GM19193 (cell line): ENCODE measurements around the gene HIGD1B.

Source experiments
- POLR2A ChIP-seq: IDR thresholded peaks from 4 replicates; pipeline ENCODE4 v1.6.1; 2011; ENCODE audit not compliant: insufficient read depth, insufficient read length; ENCODE audit errors: extremely low read depth

HIGD1B gene

DNA sequence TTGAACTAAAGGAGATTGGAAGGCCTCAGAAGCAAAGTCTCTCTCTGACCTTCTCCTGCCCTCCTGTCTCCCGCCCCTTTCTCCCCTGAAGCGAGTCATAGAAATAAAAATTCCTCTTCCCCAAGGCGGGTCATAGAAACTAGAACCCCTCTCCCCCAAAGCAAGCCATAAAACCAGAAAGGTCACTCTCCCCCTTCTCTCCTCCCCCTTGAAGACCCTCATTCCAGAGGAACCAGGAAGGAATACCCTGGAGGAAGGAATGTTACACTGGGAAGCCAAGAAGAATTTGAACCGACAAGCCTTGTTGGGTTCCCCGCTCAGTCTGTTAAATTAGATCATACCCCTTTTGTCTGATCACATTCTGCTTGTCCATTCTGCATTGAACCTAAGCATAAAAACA lies 14.9 kb upstream of the HIGD1B start:
- no peak for TF ChIP-seq POLR2A

- no peak for TF ChIP-seq POLR2A
Observed at GRCh38 chr17:44837196-44837595, 10.5 kb upstream of the HIGD1B start.

DNA sequence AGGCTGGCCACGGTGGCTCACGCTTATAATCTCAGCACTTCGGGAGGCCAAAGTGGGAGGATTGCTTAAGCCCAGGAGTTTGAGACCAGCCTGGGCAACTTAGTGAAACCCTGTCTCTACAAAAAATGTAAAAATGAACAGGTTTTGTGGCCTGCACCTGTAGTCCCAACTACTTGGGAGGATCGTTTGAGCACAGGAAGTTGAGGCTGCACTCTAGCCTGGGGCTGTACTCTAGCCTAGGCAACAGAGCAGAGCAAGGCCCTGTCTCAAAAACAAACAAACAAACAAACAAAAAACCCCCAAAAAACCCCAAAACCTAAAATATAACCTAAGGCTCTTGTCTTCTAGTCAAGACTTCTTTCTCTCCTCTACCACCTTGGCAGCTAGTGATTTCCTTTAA lies 7.4 kb upstream of the HIGD1B start:
- no peak for TF ChIP-seq POLR2A

DNA sequence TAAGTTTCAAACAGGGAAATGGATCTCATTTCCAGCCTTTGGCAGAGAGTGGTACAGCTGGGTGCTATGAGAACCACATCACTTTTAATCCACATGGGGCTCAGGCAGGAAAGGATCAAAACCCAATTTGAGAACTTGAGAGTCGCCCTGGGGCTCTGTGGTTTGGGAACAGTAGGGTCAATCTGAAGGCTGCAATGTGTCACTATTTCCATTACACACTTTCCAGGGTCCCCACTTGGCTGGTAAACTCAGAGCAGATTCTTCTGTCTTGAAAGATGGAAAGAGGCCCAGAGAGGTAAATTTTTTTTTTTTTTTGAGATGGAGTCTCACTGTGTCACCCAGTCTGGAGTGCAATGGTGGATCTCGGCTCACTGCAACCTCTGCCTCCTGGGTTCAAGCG lies 6.7 kb upstream of the HIGD1B start:
- no peak for TF ChIP-seq POLR2A

GRCh38 chr17:44842748-44843147 lies 4.9 kb upstream of the HIGD1B start:
- TF ChIP-seq POLR2A, result no peak

DNA sequence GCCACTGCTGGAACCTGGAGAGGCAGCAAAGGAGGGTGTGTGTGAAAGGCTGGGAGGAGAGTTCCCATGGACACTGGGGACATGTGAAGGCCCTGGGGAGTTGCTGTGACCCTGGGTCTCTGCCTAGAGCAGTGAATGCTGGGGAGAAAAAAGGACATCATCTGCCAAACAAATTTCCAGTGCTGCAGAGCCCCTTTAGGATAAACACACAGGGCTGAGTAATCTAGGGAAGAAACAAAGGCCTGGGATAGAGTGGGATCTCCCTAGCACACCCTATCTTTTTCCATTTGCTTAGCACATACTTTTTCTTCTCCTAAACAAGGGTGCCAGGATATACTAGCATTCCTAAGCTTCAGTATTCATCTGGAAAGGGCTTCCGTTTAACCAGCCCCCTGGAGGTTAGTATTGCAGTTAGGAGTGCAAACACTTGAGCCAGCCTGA lies 3.3 kb upstream of the HIGD1B start:
- TF ChIP-seq POLR2A, result no peak

- TF ChIP-seq POLR2A, result no peak
Observed at GRCh38 chr17:44846206-44846605, 1.5 kb upstream of the HIGD1B start.

DNA sequence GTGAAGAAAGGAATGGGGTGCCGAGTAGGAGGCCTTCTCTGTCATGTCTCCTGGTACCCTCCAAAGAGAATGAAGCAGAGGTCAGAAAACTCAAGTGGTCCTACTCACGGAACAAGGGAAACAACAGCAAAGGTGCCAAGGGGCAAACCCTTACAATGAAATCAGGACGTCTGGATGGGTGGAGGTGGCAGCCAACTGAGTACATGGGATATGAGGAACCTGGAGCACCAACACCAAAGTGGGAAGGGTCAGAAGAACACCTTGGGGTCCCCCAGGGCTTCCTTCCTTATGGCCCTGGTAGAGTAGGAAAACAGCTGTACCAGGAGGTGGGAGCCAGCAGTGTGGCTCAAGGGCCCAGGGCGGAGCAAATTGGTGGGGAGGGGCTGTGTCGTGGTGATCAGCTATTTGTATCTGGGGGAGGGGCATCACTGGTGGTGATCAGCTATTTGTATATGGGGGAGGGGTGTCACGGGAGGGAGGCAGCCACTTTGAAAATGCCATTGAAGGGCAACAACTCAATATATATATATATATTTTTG lies 643 bp downstream of the HIGD1B start:
- no peak for TF ChIP-seq POLR2A

- no peak for TF ChIP-seq POLR2A
Observed at GRCh38 chr17:44848961-44849489, 1.3 kb downstream of the HIGD1B start.

GRCh38 chr17:44850025-44850424 lies 2.3 kb downstream of the HIGD1B start:
- TF ChIP-seq POLR2A, result no peak

DNA sequence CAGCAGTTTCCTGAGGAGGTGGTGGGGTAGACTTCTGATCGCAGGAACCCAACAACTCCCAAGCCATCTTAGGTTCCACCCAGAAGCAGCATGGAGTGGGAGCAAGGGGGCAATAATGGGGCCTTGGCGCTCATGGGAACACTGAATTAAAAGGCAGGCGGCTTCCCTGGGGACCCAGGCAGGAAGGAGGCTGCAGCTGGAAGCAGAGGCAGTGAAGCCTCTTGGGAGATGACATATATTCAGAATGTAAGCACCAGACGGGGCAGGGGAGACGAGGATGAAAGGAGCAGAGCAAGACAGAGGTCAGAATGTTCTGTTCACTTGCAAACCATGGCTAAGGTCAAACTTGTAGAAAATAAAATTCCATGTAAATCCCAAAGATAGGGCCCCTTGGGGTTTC lies 2.9 kb downstream of the HIGD1B start:
- TF ChIP-seq POLR2A, result no peak

DNA sequence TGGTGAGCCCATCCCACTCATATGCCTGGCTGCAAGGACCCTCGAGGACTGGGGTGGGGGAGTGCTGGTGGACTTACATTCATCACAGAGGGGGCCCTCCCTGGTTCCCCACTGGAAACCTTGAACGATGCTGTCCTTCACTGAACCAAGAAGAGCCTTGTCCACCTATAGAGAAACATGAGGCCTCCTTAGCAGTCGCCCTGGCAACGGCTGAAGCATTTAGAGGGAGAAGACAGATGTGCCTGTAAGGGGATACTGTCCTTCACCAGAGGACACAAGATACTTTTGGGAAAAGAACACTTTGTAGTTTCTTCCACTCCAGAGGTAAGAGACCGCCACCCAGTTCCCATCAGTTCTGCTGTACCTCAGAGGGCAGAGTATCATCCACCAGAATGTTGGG lies 6.5 kb downstream of the HIGD1B start:
- TF ChIP-seq POLR2A, result no peak

DNA sequence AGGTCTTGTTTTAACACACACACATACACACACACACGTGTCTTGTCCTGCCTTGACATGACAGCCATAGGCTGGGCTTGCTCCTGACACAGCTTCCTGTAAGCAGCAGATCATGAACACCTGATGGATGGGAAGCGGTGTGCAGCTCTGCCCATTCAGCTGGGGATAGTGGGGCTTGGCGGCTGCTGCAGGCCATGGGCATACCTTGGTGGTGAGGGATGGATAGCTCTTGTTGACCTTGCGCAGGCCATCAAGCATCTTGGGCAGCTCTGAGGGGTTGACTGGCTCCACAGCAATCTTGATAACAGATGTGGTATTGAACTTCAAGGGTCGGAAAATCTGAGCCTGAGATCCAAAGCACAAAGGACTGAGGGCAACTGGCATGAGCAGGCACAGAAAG lies 12.0 kb downstream of the HIGD1B start:
- no peak for TF ChIP-seq POLR2A

GRCh38 chr17:44862278-44862914 lies 14.7 kb downstream of the HIGD1B start:
- TF ChIP-seq POLR2A, result no peak

- TF ChIP-seq POLR2A, result no peak
Observed at GRCh38 chr17:44863061-44863918, 15.6 kb downstream of the HIGD1B start.

DNA sequence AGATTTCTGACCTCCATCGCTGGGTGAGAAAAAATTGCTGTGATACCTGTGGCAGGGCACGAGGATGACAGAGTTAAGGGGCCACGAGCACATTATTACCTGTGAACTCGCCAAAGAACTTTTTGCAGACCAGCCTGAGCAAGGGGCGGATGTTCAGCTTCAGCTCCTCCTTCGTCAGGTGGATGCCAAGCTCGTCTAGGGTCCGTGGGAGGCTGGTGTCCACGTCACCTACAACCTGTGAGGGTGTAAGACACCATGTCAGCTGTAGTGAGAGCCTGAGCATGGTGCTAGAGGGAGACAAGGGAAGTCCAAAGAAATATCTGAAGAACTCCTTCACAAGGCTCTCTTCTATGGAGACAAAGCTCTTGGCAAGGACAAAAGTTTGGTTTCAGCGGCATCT lies 17.1 kb downstream of the HIGD1B start:
- no peak for TF ChIP-seq POLR2A
